ENCODE measurements around the gene CSAD.

The CSAD gene

GRCh38 chr12:53131844-53132243 lies 48.9 kb downstream of the CSAD start:
- no peak for DNase-seq (ENCODE audit: low read depth)
- no peak overlapping the region for H3K4me3 ChIP-seq (ENCODE audit: control insufficient read depth, low read depth, low read length)
- no peak for TF ChIP-seq CTCF (IDR thresholded peaks at IDR 0.05; ENCODE audit: control insufficient read depth, insufficient read depth, low read depth, low read length, missing control alignments)

GRCh38 chr12:53128780-53129569 lies 51.8 kb downstream of the CSAD start:
- no peak for DNase-seq (ENCODE audit: low read depth)
- no peak overlapping the region for H3K4me3 ChIP-seq (ENCODE audit: control insufficient read depth, low read depth, low read length)
- no peak for TF ChIP-seq CTCF (IDR thresholded peaks at IDR 0.05; ENCODE audit: control insufficient read depth, insufficient read depth, low read depth, low read length, missing control alignments)

- no peak for TF ChIP-seq CTCF (IDR thresholded peaks at IDR 0.05; ENCODE audit: control insufficient read depth, insufficient read depth, low read depth, low read length, missing control alignments)
- no peak overlapping the region for H3K4me3 ChIP-seq (ENCODE audit: control insufficient read depth, low read depth, low read length)
- DNase-seq (ENCODE audit: low read depth), result no peak
Measured at GRCh38 chr12:53127169-53127568, 53.6 kb downstream of the CSAD start.

- DNase-seq (ENCODE audit: low read depth), result no peak
- TF ChIP-seq CTCF (IDR thresholded peaks at IDR 0.05; ENCODE audit: control insufficient read depth, insufficient read depth, low read depth, low read length, missing control alignments), result no peak
- no peak overlapping the region for H3K4me3 ChIP-seq (ENCODE audit: control insufficient read depth, low read depth, low read length)
Measured at GRCh38 chr12:53124352-53124723, 56.4 kb downstream of the CSAD start.

- TF ChIP-seq CTCF (IDR thresholded peaks at IDR 0.05; ENCODE audit: control insufficient read depth, insufficient read depth, low read depth, low read length, missing control alignments), result no peak
- H3K4me3 ChIP-seq (ENCODE audit: control insufficient read depth, low read depth, low read length), result no peak overlapping the region
- no peak for DNase-seq (ENCODE audit: low read depth)
Measured at GRCh38 chr12:53123578-53124351, 57.0 kb downstream of the CSAD start.

- no peak overlapping the region for H3K4me3 ChIP-seq (ENCODE audit: control insufficient read depth, low read depth, low read length)
- no peak for DNase-seq (ENCODE audit: low read depth)
- no peak for TF ChIP-seq CTCF (IDR thresholded peaks at IDR 0.05; ENCODE audit: control insufficient read depth, insufficient read depth, low read depth, low read length, missing control alignments)
Measured at GRCh38 chr12:53122961-53123468, 57.7 kb downstream of the CSAD start.
